Activated CD8-positive, alpha-beta memory T cell treated with anti-CD3 and anti-CD28 coated beads, Interleukin-2, amount 50 U/mL, for 1 hour (primary cell): Measurements from ENCODE around the gene SECTM1.
A peak's percentile ranks its signal among the peaks of the same experiment; 100 is the strongest.

Experiments
- DNase-seq: peaks from one replicate; pipeline ENCODE4 v3.0.0-alpha.2; 2020; ENCODE audit errors: extremely low read depth

Gene SECTM1

GRCh38 chr17:82299452-82299851 is 34.1 kb downstream of the SECTM1 start:
- DNase-seq = no peak

GRCh38 chr17:82298538-82299421 is 34.8 kb downstream of the SECTM1 start:
- no peak for DNase-seq

- DNase-seq = peak; percentile 99
Observed at GRCh38 chr17:82297714-82298537, 35.6 kb downstream of the SECTM1 start.

- peak; percentile 91 for DNase-seq
Observed at GRCh38 chr17:82297280-82297713, 36.3 kb downstream of the SECTM1 start.

GRCh38 chr17:82296511-82297279 is 36.9 kb downstream of the SECTM1 start:
- no peak for DNase-seq

- DNase-seq = no peak
Observed at GRCh38 chr17:82295472-82295814, 38.1 kb downstream of the SECTM1 start.

GRCh38 chr17:82294064-82294773 is 39.3 kb downstream of the SECTM1 start:
- no peak for DNase-seq

- DNase-seq = peak; percentile 92
Observed at GRCh38 chr17:82292251-82293154, 41.1 kb downstream of the SECTM1 start.

- DNase-seq = no peak
Observed at GRCh38 chr17:82291582-82292250, 41.9 kb downstream of the SECTM1 start.

- no peak for DNase-seq
Observed at GRCh38 chr17:82287868-82288801, 45.4 kb downstream of the SECTM1 start.

GRCh38 chr17:82287013-82287867 is 46.3 kb downstream of the SECTM1 start:
- no peak for DNase-seq

GRCh38 chr17:82285141-82285540 is 48.4 kb downstream of the SECTM1 start:
- no peak for DNase-seq

- no peak for DNase-seq
Observed at GRCh38 chr17:82283208-82283749, 50.3 kb downstream of the SECTM1 start.

- no peak for DNase-seq
Observed at GRCh38 chr17:82282239-82283207, 51.0 kb downstream of the SECTM1 start.

GRCh38 chr17:82281502-82282238 is 51.9 kb downstream of the SECTM1 start:
- DNase-seq = no peak

- no peak for DNase-seq
Observed at GRCh38 chr17:82281076-82281475, 52.5 kb downstream of the SECTM1 start.
